ENCODE measurements around the gene BRAT1. TPM values are rescaled to one million over a fixed set of nuclear protein-coding genes. Genes with fewer than 3 reads are reported as not detected.

Gene BRAT1
- total RNA-seq, 1 donor from 2014 or later: 53.0 TPM

DNA sequence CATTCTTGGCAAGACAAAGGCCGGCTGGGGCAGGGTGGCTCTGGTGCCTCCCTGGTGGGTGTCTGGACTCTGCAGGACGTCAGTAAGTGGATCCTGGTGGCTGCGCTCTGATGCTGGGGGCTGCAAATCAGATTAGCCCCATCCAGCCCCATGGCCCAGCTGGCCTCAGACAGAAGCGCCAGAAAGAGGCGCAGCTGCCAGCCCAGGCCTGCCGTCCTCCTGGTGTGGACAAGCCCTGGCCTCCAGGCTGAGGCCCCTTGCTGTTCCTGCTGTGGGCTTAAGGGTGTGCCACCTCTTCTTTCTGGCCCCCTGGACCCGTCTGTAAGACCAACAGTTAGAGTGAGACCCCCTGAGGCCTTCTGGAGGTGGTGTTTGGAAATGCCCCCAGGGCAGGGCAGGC is 41.6 kb downstream of the BRAT1 start:
- H3K4me3 ChIP-seq (ENCODE audit: low read depth, low read length): no peak overlapping the region
- TF ChIP-seq, protein P1, sequence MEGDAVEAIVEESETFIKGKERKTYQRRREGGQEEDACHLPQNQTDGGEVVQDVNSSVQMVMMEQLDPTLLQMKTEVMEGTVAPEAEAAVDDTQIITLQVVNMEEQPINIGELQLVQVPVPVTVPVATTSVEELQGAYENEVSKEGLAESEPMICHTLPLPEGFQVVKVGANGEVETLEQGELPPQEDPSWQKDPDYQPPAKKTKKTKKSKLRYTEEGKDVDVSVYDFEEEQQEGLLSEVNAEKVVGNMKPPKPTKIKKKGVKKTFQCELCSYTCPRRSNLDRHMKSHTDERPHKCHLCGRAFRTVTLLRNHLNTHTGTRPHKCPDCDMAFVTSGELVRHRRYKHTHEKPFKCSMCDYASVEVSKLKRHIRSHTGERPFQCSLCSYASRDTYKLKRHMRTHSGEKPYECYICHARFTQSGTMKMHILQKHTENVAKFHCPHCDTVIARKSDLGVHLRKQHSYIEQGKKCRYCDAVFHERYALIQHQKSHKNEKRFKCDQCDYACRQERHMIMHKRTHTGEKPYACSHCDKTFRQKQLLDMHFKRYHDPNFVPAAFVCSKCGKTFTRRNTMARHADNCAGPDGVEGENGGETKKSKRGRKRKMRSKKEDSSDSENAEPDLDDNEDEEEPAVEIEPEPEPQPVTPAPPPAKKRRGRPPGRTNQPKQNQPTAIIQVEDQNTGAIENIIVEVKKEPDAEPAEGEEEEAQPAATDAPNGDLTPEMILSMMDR (conservative IDR thresholded peaks at IDR 0.05; ENCODE audit: low read depth, low read length): no peak
- DNase-seq (ENCODE audit: low read depth): no peak

DNA sequence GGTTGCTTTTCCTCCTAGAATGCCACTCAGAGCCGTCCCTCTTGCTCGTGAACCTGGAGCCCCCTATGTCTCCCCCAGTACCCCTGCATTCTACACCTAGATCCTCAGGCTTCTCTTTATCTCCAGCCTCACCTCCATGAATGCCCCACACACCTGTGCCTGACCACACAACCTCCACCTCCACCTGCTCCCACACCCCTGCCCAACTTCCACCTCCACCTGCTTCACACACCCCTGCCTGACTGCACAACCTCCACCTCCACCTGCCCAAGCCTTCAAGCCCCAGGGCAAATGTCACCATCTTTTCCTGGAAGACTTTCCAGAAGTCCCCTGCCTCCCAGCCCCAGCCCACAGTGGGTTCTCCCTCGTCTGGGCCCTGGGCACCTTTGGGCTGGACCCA is 42.6 kb downstream of the BRAT1 start:
- TF ChIP-seq, protein P1 (conservative IDR thresholded peaks at IDR 0.05; ENCODE audit: low read depth, low read length): no peak
- no peak overlapping the region for H3K4me3 ChIP-seq (ENCODE audit: low read depth, low read length)
- no peak for DNase-seq (ENCODE audit: low read depth)

DNA sequence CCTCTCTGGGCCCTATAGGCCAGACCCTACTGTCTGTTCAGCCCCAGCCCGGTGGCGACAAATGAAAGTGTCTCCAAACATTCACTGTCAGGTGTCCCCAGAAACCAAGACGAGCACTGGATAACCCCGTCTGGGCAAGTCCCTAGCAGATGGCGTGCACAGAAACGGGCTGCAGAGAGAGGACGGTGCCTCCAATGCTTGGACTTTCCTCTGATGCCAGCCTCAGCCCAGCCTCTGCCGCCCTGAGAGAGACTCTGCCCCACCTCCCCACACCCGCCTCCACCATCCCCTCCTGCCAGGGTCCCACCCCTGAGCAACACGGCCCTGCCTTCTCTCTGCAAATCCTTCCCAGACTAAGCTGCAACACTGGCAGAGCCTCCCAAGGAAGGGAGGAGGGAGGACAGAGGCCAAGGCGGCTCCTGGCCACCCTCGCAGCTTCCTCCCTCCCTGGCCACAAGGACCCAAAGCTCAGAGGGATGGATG is 43.1 kb downstream of the BRAT1 start:
- no peak overlapping the region for H3K4me3 ChIP-seq (ENCODE audit: low read depth, low read length)
- no peak for DNase-seq (ENCODE audit: low read depth)
- TF ChIP-seq, protein P1 (conservative IDR thresholded peaks at IDR 0.05; ENCODE audit: low read depth, low read length): no peak

DNA sequence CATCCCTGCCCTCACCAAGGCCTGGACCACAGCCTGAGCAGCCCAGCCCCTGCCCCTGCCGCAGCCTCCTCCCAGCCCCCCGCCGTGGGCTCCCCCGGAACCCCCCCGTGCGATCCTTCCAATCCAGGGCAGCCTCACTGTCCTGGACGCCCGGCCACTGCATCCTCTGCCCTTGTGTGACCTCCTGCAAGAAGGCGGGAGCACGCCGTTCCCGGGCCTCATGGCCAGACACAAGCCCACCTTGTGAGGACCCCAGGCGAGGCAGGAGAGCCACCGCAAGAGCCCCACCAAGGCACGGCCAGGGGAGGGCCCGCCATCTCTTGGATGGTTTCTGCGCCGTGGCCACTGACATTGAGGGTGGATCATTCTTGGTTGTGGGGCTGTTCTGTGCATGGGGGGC is 43.6 kb downstream of the BRAT1 start:
- no peak overlapping the region for H3K4me3 ChIP-seq (ENCODE audit: low read depth, low read length)
- no peak for DNase-seq (ENCODE audit: low read depth)
- TF ChIP-seq, protein P1 (conservative IDR thresholded peaks at IDR 0.05; ENCODE audit: low read depth, low read length): no peak

DNA sequence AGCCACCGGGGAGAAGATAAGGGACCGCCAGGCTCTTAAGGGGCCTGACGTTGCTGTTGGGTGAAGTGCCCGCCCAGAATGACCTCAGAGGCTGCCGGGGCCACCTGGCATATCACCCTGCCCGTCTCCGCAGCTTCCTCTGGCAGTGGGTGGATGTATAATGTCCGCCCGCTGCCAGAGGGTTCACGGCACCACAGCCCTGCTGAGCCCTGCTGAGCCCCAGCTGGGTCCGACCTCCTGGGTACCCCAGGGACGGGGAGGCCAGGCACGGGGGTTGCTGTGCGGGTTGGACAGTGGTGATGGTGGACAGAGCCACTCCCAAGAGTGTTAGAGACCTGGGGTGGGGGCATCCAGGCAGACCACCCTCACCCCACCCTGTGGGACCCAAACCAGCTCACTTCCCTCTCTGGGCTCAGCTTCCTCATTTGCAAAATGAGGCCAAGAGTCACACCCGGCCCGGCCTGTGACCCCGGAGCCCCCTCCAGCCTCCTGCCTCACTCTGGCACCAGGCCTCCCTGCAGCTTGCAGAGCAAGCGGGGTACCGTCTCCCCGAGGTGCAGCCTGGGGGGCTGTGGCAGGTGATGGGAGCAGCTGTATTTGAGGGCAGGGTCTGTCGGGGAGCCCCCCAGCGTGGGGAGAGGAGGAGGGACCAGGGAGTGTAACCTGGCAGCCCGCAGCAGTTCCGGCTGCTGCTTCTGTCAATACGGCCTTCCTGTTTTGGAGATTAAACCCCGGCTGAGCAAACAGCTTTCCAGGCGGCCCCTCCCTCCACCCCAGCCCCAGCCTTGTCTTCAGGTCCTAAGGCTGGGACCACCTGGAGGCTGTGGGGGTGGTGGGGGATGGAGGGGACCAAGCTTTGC is 44.2 kb downstream of the BRAT1 start:
- H3K4me3 ChIP-seq (ENCODE audit: low read depth, low read length): no peak overlapping the region
- TF ChIP-seq, protein P1 (conservative IDR thresholded peaks at IDR 0.05; ENCODE audit: low read depth, low read length): no peak
- no peak for DNase-seq (ENCODE audit: low read depth)

DNA sequence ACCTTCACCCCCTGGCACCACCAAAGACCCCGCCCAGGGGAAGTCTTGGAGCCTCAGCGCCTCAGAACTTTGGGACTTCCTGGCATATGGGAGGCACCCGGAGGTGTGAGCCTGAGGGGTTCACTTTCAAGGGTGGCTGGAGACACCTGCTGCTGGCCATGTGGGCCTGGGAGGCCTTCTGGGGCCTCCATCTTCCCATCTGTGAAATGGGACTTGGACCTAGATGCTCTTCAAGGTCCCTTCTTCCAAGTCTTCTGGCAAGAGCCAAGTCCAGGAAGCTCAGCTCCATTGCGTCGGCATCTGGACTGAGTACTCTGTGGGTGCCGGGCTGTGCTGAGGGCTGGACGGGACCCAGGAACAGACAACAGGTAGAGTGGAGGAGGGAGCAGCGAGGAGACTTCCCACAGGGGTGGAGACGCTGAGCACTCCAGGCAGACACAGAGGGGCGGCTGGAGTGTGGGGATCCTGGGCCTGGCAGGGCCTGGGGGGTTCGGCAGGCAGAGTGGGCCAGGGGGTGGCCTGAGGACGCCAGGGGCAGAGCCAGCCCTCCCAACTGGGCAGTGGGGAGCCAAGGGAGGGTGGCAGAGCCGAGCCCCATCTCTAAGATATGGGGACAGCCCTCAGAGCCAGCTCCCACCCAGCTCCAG is 45.1 kb downstream of the BRAT1 start:
- DNase-seq (ENCODE audit: low read depth): no peak
- no peak overlapping the region for H3K4me3 ChIP-seq (ENCODE audit: low read depth, low read length)
- TF ChIP-seq, protein P1 (conservative IDR thresholded peaks at IDR 0.05; ENCODE audit: low read depth, low read length): no peak
